Stimulated activated CD8-positive, alpha-beta memory T cell treated with anti-CD3 and anti-CD28 coated beads, Interleukin-4, amount 100 ng/mL, for 4 hours (primary cell): Measurements from ENCODE around the gene MCF2L2.
"Not testable (repeated sequence)": the region's sequence is repeated elsewhere in the genome, so short reads cannot be mapped to it uniquely, and the experiment has no call there.

Source experiments
- DNase-seq, 2 donors: peaks; one replicate each; pipeline ENCODE4 v3.0.0-alpha.2; 2020; ENCODE audit warnings: low read depth in 2 of 2, low spot score in 1 of 2

Gene MCF2L2

DNA sequence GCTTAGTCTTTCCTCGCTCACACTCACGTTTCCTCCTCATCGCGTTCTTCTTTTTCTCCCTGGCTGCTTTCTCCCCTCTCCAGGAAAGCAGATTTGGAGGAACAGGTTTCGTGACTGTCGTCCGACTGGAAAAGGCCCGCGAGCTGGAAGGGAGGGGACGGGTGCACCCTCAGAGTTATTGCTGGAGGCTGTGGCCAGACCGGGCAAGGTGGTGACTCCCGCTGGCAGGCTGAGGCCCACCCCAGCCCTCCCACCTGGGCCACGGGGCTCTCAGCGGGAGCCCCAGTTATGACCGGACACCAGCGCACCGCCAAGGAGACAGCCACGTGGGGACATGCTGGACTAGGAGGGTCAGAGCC is 248.9 kb downstream of the MCF2L2 start:
- not testable (repeated sequence) for DNase-seq

DNA sequence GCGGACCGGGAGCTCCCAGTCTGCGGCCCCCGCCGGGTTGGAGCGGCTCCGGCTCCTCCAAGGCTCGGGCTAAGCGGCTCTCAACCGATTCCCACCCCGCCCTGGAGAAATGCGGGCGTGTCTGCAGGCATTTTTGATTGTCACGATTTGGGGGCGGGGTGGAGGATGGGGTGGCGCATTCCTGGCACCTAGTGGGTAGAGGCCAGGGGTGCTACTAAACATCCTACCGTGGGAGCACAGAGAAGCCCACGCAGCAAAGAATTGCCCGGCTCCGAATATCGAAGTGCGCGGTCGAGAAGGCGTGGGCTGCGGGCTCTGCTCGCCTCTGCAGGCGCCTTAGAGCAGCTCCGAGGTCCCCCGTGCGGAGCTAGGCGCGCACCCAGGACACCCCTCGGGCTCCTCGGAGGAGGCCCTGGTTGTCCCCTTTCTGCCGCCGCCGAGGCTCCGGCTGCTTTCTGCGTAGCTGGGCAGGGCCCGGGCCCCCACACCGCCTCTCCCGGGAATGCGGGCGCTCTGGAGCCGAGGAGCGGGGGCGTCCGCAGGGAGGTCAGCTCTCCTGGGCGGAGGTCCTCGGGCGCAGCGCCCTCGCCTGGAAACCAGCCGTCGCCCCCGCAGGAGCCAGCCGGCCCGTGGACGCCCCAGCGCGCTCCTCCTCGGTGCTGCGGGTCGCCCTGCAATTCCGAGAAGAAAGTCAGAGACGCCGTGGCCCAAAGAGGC is 249.4 kb downstream of the MCF2L2 start:
- peak; percentile 16 to 20 for DNase-seq

DNA sequence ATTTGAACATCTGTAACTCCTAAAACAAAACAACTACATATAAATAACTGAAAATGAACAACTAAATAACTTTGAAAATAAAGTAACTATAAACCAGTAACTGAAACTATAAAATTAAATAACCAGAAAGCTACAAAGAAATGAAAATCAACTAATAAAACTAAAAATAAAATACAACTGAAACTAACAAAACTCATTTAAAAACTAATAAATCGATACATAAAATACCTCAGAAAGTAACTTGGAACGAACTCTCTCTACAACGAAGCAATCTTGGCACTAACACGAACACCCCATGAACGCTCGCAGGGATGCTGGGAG is 249.9 kb downstream of the MCF2L2 start:
- DNase-seq: no peak

DNA sequence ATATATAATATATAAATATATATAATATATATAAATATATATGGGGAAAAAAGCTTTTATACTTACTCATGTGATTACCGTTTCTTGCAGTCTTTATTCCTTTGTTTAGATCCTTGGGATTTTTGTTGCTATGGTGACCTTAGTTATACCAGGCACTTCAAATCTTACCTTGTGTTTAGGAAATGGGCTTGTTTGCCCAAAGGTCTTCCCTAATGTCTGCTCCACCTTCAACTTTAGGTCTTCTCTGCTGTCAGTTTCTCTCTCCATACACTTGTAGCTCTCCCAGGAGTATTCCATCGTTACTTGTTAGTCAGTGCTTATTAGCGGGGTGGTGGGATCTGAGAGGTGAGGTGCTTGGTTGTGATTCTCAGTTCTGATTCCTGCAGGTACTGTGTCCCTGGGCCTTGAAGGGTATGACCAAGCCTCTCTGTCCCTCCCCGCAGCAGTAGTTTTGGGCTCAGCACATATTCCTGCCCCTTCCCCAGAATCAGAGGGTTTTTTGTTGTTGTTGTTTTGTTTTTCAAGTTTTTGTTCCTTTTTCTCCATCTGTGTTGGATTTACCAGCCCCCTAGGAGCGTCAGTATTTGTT is 256.3 kb downstream of the MCF2L2 start:
- no peak for DNase-seq

- DNase-seq: not testable (repeated sequence)
Measured at GRCh38 chr3:183167975-183168374, 260.4 kb downstream of the MCF2L2 start.

- no peak for DNase-seq
Measured at GRCh38 chr3:183163563-183163962, 264.9 kb downstream of the MCF2L2 start.

GRCh38 chr3:183161552-183162336 is 266.7 kb downstream of the MCF2L2 start:
- DNase-seq: no peak

GRCh38 chr3:183160616-183161015 is 267.8 kb downstream of the MCF2L2 start:
- DNase-seq: no peak

- DNase-seq: no peak
Measured at GRCh38 chr3:183159333-183159732, 269.1 kb downstream of the MCF2L2 start.

GRCh38 chr3:183158551-183159006 is 269.8 kb downstream of the MCF2L2 start:
- peak in 1 of 2 donors; percentile 24 for DNase-seq

DNA sequence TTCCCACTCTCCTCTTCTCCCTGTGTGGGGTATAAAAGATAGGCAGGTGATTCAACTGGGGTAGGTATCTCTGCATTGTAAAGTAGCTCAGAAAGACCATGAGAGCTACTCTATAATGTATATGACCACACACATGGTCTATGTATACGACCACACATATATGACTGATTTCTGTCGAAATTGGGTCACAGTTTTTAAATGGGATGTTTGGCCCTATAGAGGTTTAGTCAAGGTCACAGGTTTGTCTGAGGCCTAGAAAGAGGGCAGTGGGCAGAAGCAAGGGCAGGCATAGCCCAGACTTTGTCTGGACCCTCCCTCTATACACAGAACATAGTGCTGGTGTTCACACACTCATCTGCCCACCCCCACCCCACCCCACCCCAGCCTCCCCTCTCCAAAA is 270.3 kb downstream of the MCF2L2 start:
- no peak for DNase-seq

GRCh38 chr3:183156266-183156665 is 272.2 kb downstream of the MCF2L2 start:
- no peak for DNase-seq

GRCh38 chr3:183155499-183155898 is 272.9 kb downstream of the MCF2L2 start:
- DNase-seq: no peak

- no peak for DNase-seq
Measured at GRCh38 chr3:183153210-183153950, 275.0 kb downstream of the MCF2L2 start.

DNA sequence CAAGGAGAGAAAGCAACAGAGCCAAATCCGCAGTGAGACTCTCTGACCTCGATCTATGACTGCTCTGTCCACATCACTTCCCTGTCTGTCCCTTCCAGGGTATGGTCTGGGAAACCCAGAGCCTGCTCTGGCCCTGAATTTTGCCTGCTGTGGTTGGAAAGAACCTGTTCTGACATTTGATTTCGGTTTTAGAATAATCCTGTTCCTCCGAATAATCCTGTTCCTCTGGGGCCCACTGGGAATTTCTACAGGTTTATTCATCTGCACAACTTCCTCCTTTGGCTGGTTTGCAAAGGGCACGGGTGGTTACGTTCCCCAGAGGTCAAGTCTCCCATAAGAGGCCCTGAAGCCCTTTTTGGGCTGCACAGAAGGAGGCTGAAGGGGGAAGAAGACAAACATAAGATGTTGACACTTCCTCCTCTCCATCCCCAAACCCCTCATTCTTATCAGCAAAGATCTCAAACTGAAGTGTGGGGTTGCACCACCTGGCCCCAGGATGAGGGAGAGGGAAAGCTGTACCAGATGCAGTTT is 276.5 kb downstream of the MCF2L2 start:
- no peak for DNase-seq

GRCh38 chr3:183151086-183151485 is 277.3 kb downstream of the MCF2L2 start:
- no peak for DNase-seq

DNA sequence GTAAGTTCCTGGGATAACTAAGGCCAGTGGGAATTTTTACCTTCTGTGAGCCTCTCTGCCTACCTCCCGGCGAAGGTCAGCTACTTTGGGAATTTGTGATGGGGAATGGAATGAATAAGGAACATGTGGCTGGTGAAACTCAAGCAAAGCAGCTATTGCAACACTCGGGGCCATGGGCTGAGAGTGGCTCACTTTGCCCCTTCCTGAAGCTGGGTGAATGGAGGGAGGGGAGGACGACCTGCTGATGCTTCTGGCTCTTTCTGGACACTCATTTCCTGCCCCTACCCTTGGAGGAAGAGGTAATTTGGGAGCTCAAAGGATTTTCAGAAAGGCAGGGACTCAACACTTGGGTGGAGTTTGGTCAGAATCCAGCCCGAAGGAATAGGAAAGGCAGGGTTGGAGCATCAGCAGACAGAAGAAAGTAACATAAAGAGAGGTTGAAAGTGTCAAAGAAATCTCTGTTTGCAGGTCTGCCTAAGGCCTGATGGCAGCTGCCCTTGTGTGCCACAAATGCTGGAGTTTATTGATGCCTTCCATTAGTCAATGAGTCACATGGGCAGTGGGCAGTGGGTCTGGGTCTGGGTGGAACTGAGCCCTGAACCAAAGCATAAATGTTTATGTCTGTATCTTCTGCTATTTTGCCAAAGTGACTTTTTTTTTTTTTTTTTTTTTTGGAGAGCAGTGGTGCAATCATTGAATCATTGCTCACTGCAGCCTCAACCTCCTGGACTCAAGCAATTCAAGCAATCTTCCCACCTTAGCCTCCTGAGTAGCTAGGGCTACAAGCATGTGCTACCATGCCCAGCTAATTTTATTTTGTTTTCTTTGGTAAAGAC is 278.3 kb downstream of the MCF2L2 start:
- no peak for DNase-seq

DNA sequence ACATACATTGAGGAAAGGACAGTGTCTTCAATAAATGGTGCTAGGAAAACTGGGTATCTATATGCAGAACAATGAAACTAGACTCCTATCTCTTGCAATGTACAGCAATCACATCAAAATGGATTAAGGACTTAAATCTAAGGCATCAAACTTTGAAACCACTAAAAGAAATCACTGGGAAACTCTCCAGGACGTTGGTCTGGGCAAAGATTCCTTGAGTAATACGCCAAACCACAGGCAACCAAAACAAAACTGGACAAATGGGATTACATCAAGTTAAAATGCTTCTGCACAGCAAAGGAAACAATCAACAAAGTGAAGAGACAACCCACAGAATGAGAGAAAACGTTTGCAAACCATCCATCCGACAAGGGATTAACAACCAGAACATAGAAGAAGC is 280.4 kb downstream of the MCF2L2 start:
- DNase-seq: no peak

GRCh38 chr3:183144363-183144762 is 284.1 kb downstream of the MCF2L2 start:
- no peak for DNase-seq

- DNase-seq: no peak
Measured at GRCh38 chr3:183142199-183142598, 286.2 kb downstream of the MCF2L2 start.
